Measurements from ENCODE around the gene RUSC1. TPM values are rescaled to one million over a fixed set of nuclear protein-coding genes. Genes with fewer than 3 reads are reported as not detected.

RUSC1 gene
- total RNA-seq, 1 donor from 2014 or later: 48.0 TPM

DNA sequence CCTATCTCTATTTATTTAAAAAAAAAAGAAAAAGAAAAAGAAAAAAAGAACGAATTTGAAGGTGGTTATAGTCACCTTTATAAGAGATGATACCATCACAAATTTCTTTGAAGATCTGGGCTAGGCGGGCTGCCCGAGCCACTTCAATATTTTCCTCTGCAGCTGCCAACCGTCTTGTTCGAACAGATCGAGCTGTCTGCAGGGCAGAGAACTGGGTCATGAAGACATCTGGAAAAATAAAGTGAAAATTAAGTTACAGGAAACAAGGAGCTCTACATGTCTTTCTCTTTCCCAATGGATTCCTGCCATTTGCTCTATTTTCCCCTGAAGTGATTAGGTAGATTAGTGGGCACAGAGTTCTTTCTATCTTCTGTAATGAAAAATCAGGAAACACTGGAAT lies 31.9 kb downstream of the RUSC1 start:
- no peaks in the 10 kb centered on the region for H3K79me2 ChIP-seq (ENCODE audit: insufficient read depth, low read length)
- Mint-ChIP-seq H3K27ac (ENCODE audit: unreplicated experiment) (no peak overlapping the region), H3K4me3 (ENCODE audit: unreplicated experiment) (no peak overlapping the region), H3K4me1 (ENCODE audit: low read depth, unreplicated experiment) (no peaks in the 10 kb centered on the region), H3K36me3 (ENCODE audit: low read depth, unreplicated experiment) (peaks cover 8% of the 10 kb centered on the region), H3K27me3 (ENCODE audit: low read depth, unreplicated experiment) (no peaks in the 10 kb centered on the region), H3K9me3 (ENCODE audit: unreplicated experiment) (no peaks in the 10 kb centered on the region)
- no peaks in the 10 kb centered on the region for H3K4me1 ChIP-seq (ENCODE audit: insufficient read depth, low read length)
- H3K4me3 ChIP-seq (ENCODE audit: insufficient read depth, low read depth, low read length): no peak overlapping the region
- no peaks in the 10 kb centered on the region for H4K20me1 ChIP-seq (ENCODE audit: insufficient read depth, low read length)
- DNase-seq (ENCODE audit: low read depth) (no peak), FAIRE-seq (no peak)
- no peak overlapping the region for H3K27ac ChIP-seq (ENCODE audit: low read depth, low read length)
- peaks cover 53% of the 10 kb centered on the region for H3K36me3 ChIP-seq (ENCODE audit: insufficient read depth, low read length)
- H3K4me2 ChIP-seq (ENCODE audit: low read length): no peak overlapping the region
- no peak overlapping the region for H3K9ac ChIP-seq (ENCODE audit: low read length)
- no peaks in the 10 kb centered on the region for H3K9me3 ChIP-seq (ENCODE audit: insufficient read depth, low read depth, low read length)
- H2AFZ ChIP-seq (ENCODE audit: low read depth, low read length): no peak overlapping the region
- TF ChIP-seq EZH2 (IDR thresholded peaks at IDR 0.05; ENCODE audit: insufficient read depth, low read length): no peak
- TF ChIP-seq, protein P1, sequence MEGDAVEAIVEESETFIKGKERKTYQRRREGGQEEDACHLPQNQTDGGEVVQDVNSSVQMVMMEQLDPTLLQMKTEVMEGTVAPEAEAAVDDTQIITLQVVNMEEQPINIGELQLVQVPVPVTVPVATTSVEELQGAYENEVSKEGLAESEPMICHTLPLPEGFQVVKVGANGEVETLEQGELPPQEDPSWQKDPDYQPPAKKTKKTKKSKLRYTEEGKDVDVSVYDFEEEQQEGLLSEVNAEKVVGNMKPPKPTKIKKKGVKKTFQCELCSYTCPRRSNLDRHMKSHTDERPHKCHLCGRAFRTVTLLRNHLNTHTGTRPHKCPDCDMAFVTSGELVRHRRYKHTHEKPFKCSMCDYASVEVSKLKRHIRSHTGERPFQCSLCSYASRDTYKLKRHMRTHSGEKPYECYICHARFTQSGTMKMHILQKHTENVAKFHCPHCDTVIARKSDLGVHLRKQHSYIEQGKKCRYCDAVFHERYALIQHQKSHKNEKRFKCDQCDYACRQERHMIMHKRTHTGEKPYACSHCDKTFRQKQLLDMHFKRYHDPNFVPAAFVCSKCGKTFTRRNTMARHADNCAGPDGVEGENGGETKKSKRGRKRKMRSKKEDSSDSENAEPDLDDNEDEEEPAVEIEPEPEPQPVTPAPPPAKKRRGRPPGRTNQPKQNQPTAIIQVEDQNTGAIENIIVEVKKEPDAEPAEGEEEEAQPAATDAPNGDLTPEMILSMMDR (IDR thresholded peaks at IDR 0.05; ENCODE audit: insufficient read depth, low read depth, low read length): no peak
- no peaks in the 10 kb centered on the region for H3K27me3 ChIP-seq (ENCODE audit: insufficient read depth, low read length)

DNA sequence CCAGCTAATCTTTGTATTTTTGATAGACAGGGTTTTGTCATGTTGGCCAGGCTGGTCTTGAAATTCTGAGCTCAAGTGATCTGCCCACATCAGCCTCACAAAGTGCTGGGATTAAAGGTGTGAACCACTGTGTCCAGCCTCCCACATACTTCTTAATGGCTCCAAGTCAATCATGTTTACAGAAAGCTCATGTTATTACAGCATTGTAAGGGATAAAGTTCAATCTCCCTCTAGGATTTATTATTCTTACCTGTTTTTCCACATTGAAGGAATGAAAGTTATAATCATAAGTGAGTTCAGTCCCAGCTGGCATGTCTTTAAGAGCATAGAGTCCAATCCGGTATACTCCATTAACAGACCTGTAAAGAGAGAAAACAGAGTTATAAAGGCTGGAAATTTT lies 39.4 kb downstream of the RUSC1 start:
- H3K27me3 Mint-ChIP-seq (ENCODE audit: low read depth, unreplicated experiment): no peaks in the 10 kb centered on the region
- H3K4me3 ChIP-seq (ENCODE audit: insufficient read depth, low read depth, low read length): no peak overlapping the region
- H3K4me2 ChIP-seq (ENCODE audit: low read length): no peak overlapping the region
- H3K4me3 Mint-ChIP-seq (ENCODE audit: unreplicated experiment): no peak overlapping the region
- H2AFZ ChIP-seq (ENCODE audit: low read depth, low read length): no peak overlapping the region
- no peaks in the 10 kb centered on the region for H3K4me1 ChIP-seq (ENCODE audit: insufficient read depth, low read length)
- peaks cover 13% of the 10 kb centered on the region for H3K36me3 Mint-ChIP-seq (ENCODE audit: low read depth, unreplicated experiment)
- no peaks in the 10 kb centered on the region for H3K9me3 Mint-ChIP-seq (ENCODE audit: unreplicated experiment)
- no peaks in the 10 kb centered on the region for H3K4me1 Mint-ChIP-seq (ENCODE audit: low read depth, unreplicated experiment)
- no peaks in the 10 kb centered on the region for H3K9me3 ChIP-seq (ENCODE audit: insufficient read depth, low read depth, low read length)
- no peaks in the 10 kb centered on the region for H3K27me3 ChIP-seq (ENCODE audit: insufficient read depth, low read length)
- no peaks in the 10 kb centered on the region for H3K79me2 ChIP-seq (ENCODE audit: insufficient read depth, low read length)
- no peak for TF ChIP-seq EZH2 (IDR thresholded peaks at IDR 0.05; ENCODE audit: insufficient read depth, low read length)
- TF ChIP-seq, protein P1 (IDR thresholded peaks at IDR 0.05; ENCODE audit: insufficient read depth, low read depth, low read length): no peak
- H3K27ac Mint-ChIP-seq (ENCODE audit: unreplicated experiment): no peak overlapping the region
- FAIRE-seq (no peak), DNase-seq (ENCODE audit: low read depth) (no peak)
- H3K27ac ChIP-seq (ENCODE audit: low read depth, low read length): no peak overlapping the region
- peaks cover 26% of the 10 kb centered on the region for H3K36me3 ChIP-seq (ENCODE audit: insufficient read depth, low read length)
- H4K20me1 ChIP-seq (ENCODE audit: insufficient read depth, low read length): no peaks in the 10 kb centered on the region
- no peak overlapping the region for H3K9ac ChIP-seq (ENCODE audit: low read length)

DNA sequence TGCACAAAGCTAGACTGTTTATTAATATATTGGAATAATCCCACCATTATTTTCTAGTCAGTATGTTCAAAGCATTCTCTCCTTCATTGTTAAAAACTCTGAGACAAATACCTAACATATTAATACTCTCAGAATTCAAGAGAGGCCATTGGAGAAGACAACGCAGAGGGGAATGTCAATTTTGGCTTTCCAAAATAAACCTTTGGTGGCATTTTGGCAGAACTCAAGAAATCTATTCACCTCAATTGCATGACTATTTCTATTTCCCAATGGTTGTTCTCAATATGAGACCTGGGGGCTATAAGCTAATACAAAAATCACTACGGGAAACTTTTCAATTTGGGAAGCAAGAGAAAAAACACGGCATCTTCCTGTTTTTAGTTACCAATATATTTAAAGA lies 58.5 kb downstream of the RUSC1 start:
- Mint-ChIP-seq H3K27me3 (ENCODE audit: low read depth, unreplicated experiment) (no peaks in the 10 kb centered on the region), H3K4me1 (ENCODE audit: low read depth, unreplicated experiment) (no peaks in the 10 kb centered on the region), H3K4me3 (ENCODE audit: unreplicated experiment) (no peak overlapping the region), H3K9me3 (ENCODE audit: unreplicated experiment) (no peaks in the 10 kb centered on the region), H3K36me3 (ENCODE audit: low read depth, unreplicated experiment) (peaks cover 14% of the 10 kb centered on the region), H3K27ac (ENCODE audit: unreplicated experiment) (no peak overlapping the region)
- Histone ChIP-seq H3K27ac (ENCODE audit: low read depth, low read length) (no peak overlapping the region), H3K27me3 (ENCODE audit: insufficient read depth, low read length) (no peaks in the 10 kb centered on the region), H3K4me3 (ENCODE audit: insufficient read depth, low read depth, low read length) (no peak overlapping the region), H4K20me1 (ENCODE audit: insufficient read depth, low read length) (no peaks in the 10 kb centered on the region), H3K4me2 (ENCODE audit: low read length) (peak overlapping the region; percentile 48), H3K4me1 (ENCODE audit: insufficient read depth, low read length) (peaks cover 11% of the 10 kb centered on the region), H3K9me3 (ENCODE audit: insufficient read depth, low read depth, low read length) (no peaks in the 10 kb centered on the region), H3K79me2 (ENCODE audit: insufficient read depth, low read length) (no peaks in the 10 kb centered on the region), H2AFZ (ENCODE audit: low read depth, low read length) (no peak overlapping the region), H3K9ac (ENCODE audit: low read length) (no peak overlapping the region), H3K36me3 (ENCODE audit: insufficient read depth, low read length) (peaks cover 19% of the 10 kb centered on the region)
- DNase-seq (ENCODE audit: low read depth) (peak; percentile 27), FAIRE-seq (no peak)
- TF ChIP-seq EZH2 (IDR thresholded peaks at IDR 0.05; ENCODE audit: insufficient read depth, low read length): no peak
- TF ChIP-seq, protein P1 (IDR thresholded peaks at IDR 0.05; ENCODE audit: insufficient read depth, low read depth, low read length): no peak

Measured in astrocyte (in vitro differentiated cells and primary cell).